H9 (cell line): Measurements from ENCODE around the gene AIF1. TPM values are rescaled to one million over a fixed set of nuclear protein-coding genes. Genes with fewer than 3 reads are reported as not detected.

Experiments
- DNase-seq: peaks from one replicate; pipeline ENCODE4 v3.0.0-alpha.2; 2017
- H2AFZ ChIP-seq: one replicate; pipeline ENCODE4 v1.6.1; 2013; ENCODE audit warnings: mild to moderate bottlenecking, low read length, control low read depth, moderate library complexity
- H2AK5ac ChIP-seq: 2 replicates; pipeline ENCODE4 v1.6.1; 2013; ENCODE audit warnings: low read length, control low read depth, mixed read lengths; ENCODE audit not compliant: insufficient read length
- H2BK120ac ChIP-seq: one replicate; pipeline ENCODE4 v1.6.1; 2013; ENCODE audit warnings: low read depth, mild to moderate bottlenecking, low read length, control low read depth, inconsistent platforms; ENCODE audit not compliant: poor library complexity, severe bottlenecking
- H2BK12ac ChIP-seq: 2 replicates; pipeline ENCODE4 v1.6.1; 2013; ENCODE audit warnings: low read length, control low read depth, mixed read lengths, low read depth; ENCODE audit not compliant: insufficient read length
- H2BK15ac ChIP-seq: 2 replicates; pipeline ENCODE4 v1.6.1; 2013; ENCODE audit warnings: low read depth, low read length, control low read depth
- H2BK20ac ChIP-seq: one replicate; pipeline ENCODE4 v1.6.1; 2013; ENCODE audit warnings: low read depth, mild to moderate bottlenecking, low read length, control low read depth, inconsistent platforms; ENCODE audit not compliant: poor library complexity, severe bottlenecking
- H2BK5ac ChIP-seq: 2 replicates; pipeline ENCODE4 v1.6.1; 2013; ENCODE audit warnings: low read length, control low read depth, mixed read lengths; ENCODE audit not compliant: insufficient read length
- H3K14ac ChIP-seq: 2 replicates; pipeline ENCODE4 v1.6.1; 2013; ENCODE audit warnings: low read length, control low read depth; ENCODE audit not compliant: insufficient read depth
- H3K18ac ChIP-seq: 2 replicates; pipeline ENCODE4 v1.6.1; 2013; ENCODE audit warnings: low read depth, mild to moderate bottlenecking, mixed read lengths, low read length, control low read depth; ENCODE audit not compliant: insufficient read length
- H3K23ac ChIP-seq: 2 replicates; pipeline ENCODE4 v1.6.1; 2013; ENCODE audit warnings: low read length, control low read depth, mixed read lengths, low read depth; ENCODE audit not compliant: insufficient read length
- H3K23me2 ChIP-seq: 2 replicates; pipeline ENCODE4 v1.6.1; 2013; ENCODE audit warnings: low read depth, mild to moderate bottlenecking, mixed read lengths, low read length, control low read depth; ENCODE audit not compliant: insufficient read length, poor library complexity, severe bottlenecking
- H3K27ac ChIP-seq: 2 replicates; pipeline ENCODE4 v1.5.1; 2013; ENCODE audit warnings: low read length, control low read depth, mixed read lengths, low read depth; ENCODE audit not compliant: insufficient read length
- H3K27me3 ChIP-seq: 2 replicates; pipeline ENCODE4 v1.6.1; 2013; ENCODE audit warnings: low read length, control low read depth, inconsistent platforms; ENCODE audit not compliant: insufficient read depth
- H3K4ac ChIP-seq: 2 replicates; pipeline ENCODE4 v1.6.1; 2013; ENCODE audit warnings: low read depth, mild to moderate bottlenecking, control low read depth, inconsistent platforms, low read length, moderate library complexity
- H3K4me1 ChIP-seq: 2 replicates; pipeline ENCODE4 v1.6.1; 2013; ENCODE audit warnings: low read length, control low read depth, inconsistent platforms; ENCODE audit not compliant: insufficient read depth
- H3K4me2 ChIP-seq: 2 replicates; pipeline ENCODE4 v1.6.1; 2013; ENCODE audit warnings: low read length, control low read depth, mixed read lengths; ENCODE audit not compliant: insufficient read length, insufficient read depth
- H3K56ac ChIP-seq: 2 replicates; pipeline ENCODE4 v1.6.1; 2013; ENCODE audit warnings: low read depth, mild to moderate bottlenecking, mixed read lengths, low read length, control low read depth; ENCODE audit not compliant: insufficient read length
- H3K79me1 ChIP-seq: 2 replicates; pipeline ENCODE4 v1.6.1; 2013; ENCODE audit warnings: low read depth, mild to moderate bottlenecking, moderate library complexity, low read length, control low read depth, inconsistent platforms; ENCODE audit not compliant: insufficient read depth, poor library complexity, severe bottlenecking
- H3K79me2 ChIP-seq: 2 replicates; pipeline ENCODE4 v1.6.1; 2013; ENCODE audit warnings: low read length, control low read depth, inconsistent platforms; ENCODE audit not compliant: insufficient read depth
- H3K9ac ChIP-seq: 2 replicates; pipeline ENCODE4 v1.6.1; 2013; ENCODE audit warnings: low read length, control low read depth, mixed read lengths; ENCODE audit not compliant: insufficient read length; ENCODE audit errors: extremely low read depth
- H3K9me3 ChIP-seq: one replicate; pipeline ENCODE4 v1.6.1; 2013; ENCODE audit warnings: low read depth, low read length, inconsistent platforms; ENCODE audit not compliant: control insufficient read depth
- H3T11ph ChIP-seq: one replicate; pipeline ENCODE4 v1.6.1; 2013; ENCODE audit warnings: mild to moderate bottlenecking, low read length, control low read depth, inconsistent platforms
- H4K20me1 ChIP-seq: one replicate; pipeline ENCODE4 v1.6.1; 2013; ENCODE audit not compliant: control insufficient read depth, insufficient read length, insufficient read depth
- H4K5ac ChIP-seq: 2 replicates; pipeline ENCODE4 v1.6.1; 2013; ENCODE audit warnings: low read depth, mild to moderate bottlenecking, mixed read lengths, low read length, control low read depth; ENCODE audit not compliant: insufficient read length
- H4K8ac ChIP-seq: replicated peaks from 2 replicates; pipeline ENCODE4 v1.6.1; 2013; ENCODE audit warnings: low read length, control low read depth, mixed read lengths, low read depth; ENCODE audit not compliant: insufficient read length
- H4K91ac ChIP-seq: 2 replicates; pipeline ENCODE4 v1.6.1; 2013; ENCODE audit warnings: low read depth, mild to moderate bottlenecking, moderate library complexity, mixed read lengths, low read length, control low read depth; ENCODE audit not compliant: insufficient read length
- H3K27ac Mint-ChIP-seq, 3 experiments: 2 replicates in 2 of 3; 3 replicates in 1 of 3; pipeline ENCODE4 v1.8.0; 2020 to 2021; ENCODE audit warnings: mixed read lengths in 3 of 3, mild to moderate bottlenecking in 1 of 3, moderate library complexity in 1 of 3
- H3K27me3 Mint-ChIP-seq: 2 replicates; pipeline ENCODE4 v1.8.0; 2021; ENCODE audit warnings: low read depth, mild to moderate bottlenecking, moderate library complexity, mixed read lengths
- H3K36me3 Mint-ChIP-seq, 3 experiments: 2 replicates in 2 of 3; 3 replicates in 1 of 3; pipeline ENCODE4 v1.8.0; 2020 to 2021; ENCODE audit warnings: low read depth in 3 of 3, mixed read lengths in 3 of 3; ENCODE audit not compliant: insufficient read depth in 1 of 3
- H3K4me1 Mint-ChIP-seq, 2 experiments: 2 replicates each; pipeline ENCODE4 v1.8.0; 2020; ENCODE audit warnings: mixed read lengths in 2 of 2
- H3K4me3 Mint-ChIP-seq, 2 experiments: 2 replicates in 1 of 2; 3 replicates in 1 of 2; pipeline ENCODE4 v1.8.0; 2020 to 2021; ENCODE audit warnings: mild to moderate bottlenecking in 2 of 2, mixed read lengths in 2 of 2, moderate library complexity in 1 of 2
- H3K9me3 Mint-ChIP-seq, 2 experiments: 2 replicates in 1 of 2; 3 replicates in 1 of 2; pipeline ENCODE4 v1.8.0; 2020; ENCODE audit warnings: mild to moderate bottlenecking in 2 of 2, mixed read lengths in 2 of 2, moderate library complexity in 1 of 2
- WGBS: extraction: QIAGEN DNeasy Blood & Tissue Kit; methylation state at CpG from one replicate; pipeline ENCODE4 v1.1.7; 2013; ENCODE audit warnings: missing lambda C conversion rate, low lambda C conversion rate, mixed read lengths; ENCODE audit not compliant: insufficient read length; ENCODE audit errors: extremely low coverage; 5-methylcytosine and 5-hydroxymethylcytosine counted together
- total RNA-seq: library from RNA; stranded (reverse); gene quantifications from 2 replicates; pipeline ENCODE4 v1.2.1, GENCODE V29; 2021
- TF ChIP-seq, protein P1 (sequence below): fragments of 200-600 bp; sonication (generic); conservative IDR thresholded peaks from 3 replicates; pipeline ENCODE4 v1.8.0; 2021; ENCODE audit warnings: antibody characterized with exemption, mild to moderate bottlenecking

The AIF1 gene
- total RNA-seq, 1 experiment from 2014 or later, result 4.2 TPM

DNA sequence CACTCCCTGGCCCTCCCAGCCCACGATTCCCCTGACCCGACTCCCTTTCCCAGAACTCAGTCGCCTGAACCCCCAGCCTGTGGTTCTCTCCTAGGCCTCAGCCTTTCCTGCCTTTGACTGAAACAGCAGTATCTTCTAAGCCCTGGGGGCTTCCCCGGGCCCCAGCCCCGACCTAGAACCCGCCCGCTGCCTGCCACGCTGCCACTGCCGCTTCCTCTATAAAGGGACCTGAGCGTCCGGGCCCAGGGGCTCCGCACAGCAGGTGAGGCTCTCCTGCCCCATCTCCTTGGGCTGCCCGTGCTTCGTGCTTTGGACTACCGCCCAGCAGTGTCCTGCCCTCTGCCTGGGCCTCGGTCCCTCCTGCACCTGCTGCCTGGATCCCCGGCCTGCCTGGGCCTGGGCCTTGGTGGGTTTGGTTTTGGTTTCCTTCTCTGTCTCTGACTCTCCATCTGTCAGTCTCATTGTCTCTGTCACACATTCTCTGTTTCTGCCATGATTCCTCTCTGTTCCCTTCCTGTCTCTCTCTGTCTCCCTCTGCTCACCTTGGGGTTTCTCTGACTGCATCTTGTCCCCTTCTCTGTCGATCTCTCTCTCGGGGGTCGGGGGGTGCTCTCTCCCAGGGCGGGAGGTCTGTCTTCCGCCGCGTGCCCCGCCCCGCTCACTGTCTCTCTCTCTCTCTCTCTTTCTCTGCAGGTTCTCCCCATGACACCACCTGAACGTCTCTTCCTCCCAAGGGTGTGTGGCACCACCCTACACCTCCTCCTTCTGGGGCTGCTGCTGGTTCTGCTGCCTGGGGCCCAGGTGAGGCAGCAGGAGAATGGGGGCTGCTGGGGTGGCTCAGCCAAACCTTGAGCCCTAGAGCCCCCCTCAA lies 42.8 kb upstream of the AIF1 start, which contains the start of gene LTA:
Gene LTA, plus strand, starts transcription at position 249 of the 871 bp plus-strand sequence. Its CDS starts 454 bp downstream, at position 703.
- peaks cover 17 to 24% of the 10 kb centered on the region in 2 experiments for H3K4me1 Mint-ChIP-seq
- Histone ChIP-seq H3K79me1 (no peaks in the 10 kb centered on the region), H3K23ac (no peak within 1 kb of the TSS), H3K14ac (no peak within 1 kb of the TSS), H3K56ac (no peak within 1 kb of the TSS), H3T11ph (no peak within 1 kb of the TSS), H3K4ac (no peak within 1 kb of the TSS), H4K20me1 (no peaks in the 10 kb centered on the region), H3K79me2 (no peaks in the 10 kb centered on the region), H3K4me2 (no peak within 1 kb of the TSS), H4K91ac (no peak within 1 kb of the TSS), H3K9ac (no peak within 1 kb of the TSS), H4K8ac (no peak within 1 kb of the TSS), H3K27ac (no peak within 1 kb of the TSS), H2AFZ (no peak within 1 kb of the TSS), H2BK120ac (no peak within 1 kb of the TSS), H2BK20ac (no peak within 1 kb of the TSS), H2BK12ac (no peak within 1 kb of the TSS), H4K5ac (no peak within 1 kb of the TSS), H2AK5ac (no peak within 1 kb of the TSS), H2BK5ac (no peak within 1 kb of the TSS), H3K9me3 (no peaks in the 10 kb centered on the region), H3K18ac (no peak within 1 kb of the TSS), H2BK15ac (no peak within 1 kb of the TSS), H3K4me1 (no peaks in the 10 kb centered on the region), H3K23me2 (peaks cover 3% of the 10 kb centered on the region), H3K27me3 (no peaks in the 10 kb centered on the region)
- H3K4me3 Mint-ChIP-seq, result no peak within 1 kb of the TSS
- peaks cover 20% of the 10 kb centered on the region for H3K27me3 Mint-ChIP-seq
- TF ChIP-seq, protein P1, sequence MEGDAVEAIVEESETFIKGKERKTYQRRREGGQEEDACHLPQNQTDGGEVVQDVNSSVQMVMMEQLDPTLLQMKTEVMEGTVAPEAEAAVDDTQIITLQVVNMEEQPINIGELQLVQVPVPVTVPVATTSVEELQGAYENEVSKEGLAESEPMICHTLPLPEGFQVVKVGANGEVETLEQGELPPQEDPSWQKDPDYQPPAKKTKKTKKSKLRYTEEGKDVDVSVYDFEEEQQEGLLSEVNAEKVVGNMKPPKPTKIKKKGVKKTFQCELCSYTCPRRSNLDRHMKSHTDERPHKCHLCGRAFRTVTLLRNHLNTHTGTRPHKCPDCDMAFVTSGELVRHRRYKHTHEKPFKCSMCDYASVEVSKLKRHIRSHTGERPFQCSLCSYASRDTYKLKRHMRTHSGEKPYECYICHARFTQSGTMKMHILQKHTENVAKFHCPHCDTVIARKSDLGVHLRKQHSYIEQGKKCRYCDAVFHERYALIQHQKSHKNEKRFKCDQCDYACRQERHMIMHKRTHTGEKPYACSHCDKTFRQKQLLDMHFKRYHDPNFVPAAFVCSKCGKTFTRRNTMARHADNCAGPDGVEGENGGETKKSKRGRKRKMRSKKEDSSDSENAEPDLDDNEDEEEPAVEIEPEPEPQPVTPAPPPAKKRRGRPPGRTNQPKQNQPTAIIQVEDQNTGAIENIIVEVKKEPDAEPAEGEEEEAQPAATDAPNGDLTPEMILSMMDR, result no peak
- no peaks in the 10 kb centered on the region for H3K36me3 Mint-ChIP-seq
- DNase-seq, result no peak
- H3K27ac Mint-ChIP-seq, result no peak within 1 kb of the TSS
- no CpG with 5 or more reads among the region's 27 CpGs for WGBS
- no peaks in the 10 kb centered on the region; a peak in 1 of 5 replicates for H3K9me3 Mint-ChIP-seq
